GM18858 (cell line): Measurements from ENCODE around the gene ADIPOR2.
"Not testable (repeated sequence)": the region's sequence is repeated elsewhere in the genome, so short reads cannot be mapped to it uniquely, and the experiment has no call there.

Source experiments
- ATAC-seq: cut with Tn5 transposase; IDR thresholded peaks from one replicate; pipeline ENCODE4 v1.9.1; 2021; ENCODE audit not compliant: unreplicated experiment

ADIPOR2 gene

GRCh38 chr12:1663440-1664132 lies 27.3 kb upstream of the ADIPOR2 start:
- ATAC-seq: no peak

DNA sequence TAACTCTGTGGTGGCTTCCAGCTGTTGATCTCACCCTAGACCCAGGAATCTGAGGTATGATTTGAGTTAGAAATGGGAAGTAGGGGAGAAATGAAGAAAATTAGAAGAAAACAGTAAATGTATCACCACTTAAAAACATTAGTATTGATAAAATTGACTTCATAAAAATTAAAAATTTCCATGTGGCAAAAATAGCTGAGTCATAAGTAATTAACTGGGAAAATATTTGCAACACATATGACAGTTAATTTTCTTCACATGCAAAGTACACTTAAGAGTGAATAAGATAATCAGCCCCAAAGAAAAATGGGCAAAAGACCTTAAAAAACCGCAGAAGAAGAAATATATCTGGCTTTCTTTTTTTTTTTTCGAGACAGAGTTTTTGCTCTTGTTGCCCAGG lies 25.5 kb upstream of the ADIPOR2 start:
- ATAC-seq: no peak

DNA sequence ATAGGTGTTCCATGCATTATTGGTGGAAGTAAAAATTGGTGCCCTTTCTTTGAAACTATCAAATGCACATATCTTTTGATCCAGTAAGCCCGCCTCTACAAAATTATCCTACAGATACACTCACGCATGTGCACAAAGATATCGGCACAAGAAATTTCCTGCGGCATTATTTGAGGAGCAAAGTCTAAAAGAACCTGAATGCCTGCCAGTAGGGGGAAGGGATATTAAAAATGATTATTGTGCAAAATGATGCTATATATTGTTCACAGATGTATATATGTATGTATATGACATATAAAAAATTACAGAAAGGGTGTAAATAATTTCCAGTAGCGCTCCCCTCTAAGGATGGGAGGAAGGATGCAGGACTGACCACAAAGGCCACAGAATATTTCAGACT lies 24.7 kb upstream of the ADIPOR2 start:
- no peak for ATAC-seq

- no peak for ATAC-seq
Measured at GRCh38 chr12:1666685-1667162, 24.1 kb upstream of the ADIPOR2 start.

DNA sequence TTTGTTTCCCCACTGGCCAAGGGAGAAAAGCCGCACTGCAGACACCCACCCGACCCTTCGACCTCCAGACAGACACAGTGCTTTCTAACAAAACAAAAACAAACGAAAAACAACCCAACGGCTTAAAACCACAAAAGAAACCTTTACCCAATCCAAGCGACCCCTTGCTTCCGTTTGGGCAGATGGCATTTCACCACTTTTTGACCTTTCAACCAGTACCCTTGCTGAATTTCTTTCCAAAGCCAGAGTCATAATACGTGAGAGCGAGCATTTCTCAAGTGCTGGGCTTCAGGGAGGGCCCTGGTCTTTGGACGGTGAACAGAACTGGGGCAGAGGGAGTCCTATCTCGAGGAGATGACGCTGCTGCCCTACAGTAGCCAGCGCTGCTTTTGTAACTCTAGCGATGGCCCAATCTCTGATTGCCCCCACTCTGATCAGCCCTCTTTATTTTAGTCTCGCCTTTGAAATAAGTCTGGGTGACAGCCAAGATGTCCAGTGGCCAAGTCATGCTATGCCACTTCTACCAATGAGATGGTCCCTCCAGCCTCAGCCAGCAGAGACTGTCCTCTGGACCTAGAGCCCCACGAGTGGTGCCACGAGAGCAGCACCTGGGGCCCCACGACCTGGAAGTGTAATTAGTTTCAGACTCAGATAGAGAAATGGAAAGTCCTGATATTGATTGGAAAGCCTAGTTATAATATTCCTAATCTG lies 21.9 kb upstream of the ADIPOR2 start:
- no peak for ATAC-seq

DNA sequence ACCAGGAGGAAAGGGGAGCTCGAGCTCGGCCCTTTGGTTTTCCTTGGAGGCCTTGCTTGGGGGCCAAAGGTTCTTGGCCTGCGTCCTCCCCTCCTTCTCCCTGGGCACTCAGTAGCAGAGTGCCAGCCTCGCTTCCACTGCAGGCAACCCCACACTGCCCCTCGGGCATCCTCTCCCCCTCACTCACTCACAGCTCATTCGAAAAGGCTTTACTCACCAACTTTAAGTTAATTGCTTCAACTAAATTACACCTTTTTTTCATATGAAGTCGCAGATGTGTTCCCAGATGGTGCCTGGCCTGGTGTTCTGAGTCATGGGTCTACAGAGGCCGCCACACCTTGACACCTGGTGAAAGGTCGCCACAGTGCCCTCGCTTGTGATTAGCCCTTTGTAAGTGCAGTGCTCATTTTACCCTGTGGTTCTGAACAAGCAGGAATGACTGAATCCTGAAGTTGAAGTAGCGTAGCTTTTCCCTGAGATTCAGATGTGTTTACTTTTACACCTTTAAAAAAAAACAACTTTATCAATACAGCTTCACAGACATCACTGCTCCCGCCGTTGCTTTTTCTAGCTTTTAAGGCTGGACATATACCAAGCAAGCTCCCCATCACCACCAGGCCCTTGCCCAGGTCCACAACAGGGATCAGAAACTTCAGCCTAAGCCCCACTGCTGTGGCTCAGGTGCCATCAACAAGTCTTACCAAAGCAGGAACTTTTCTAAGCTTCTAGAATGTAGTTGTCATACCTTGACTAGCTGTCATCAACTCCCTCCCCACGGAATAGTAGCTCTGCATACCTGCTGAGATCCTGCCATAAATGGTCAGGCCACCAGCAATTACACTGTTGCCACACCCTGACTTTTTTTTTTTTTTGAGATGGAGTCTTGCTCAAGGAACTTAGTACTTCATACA lies 20.3 kb upstream of the ADIPOR2 start:
- no peak for ATAC-seq

- ATAC-seq: no peak
Measured at GRCh38 chr12:1676043-1676442, 14.8 kb upstream of the ADIPOR2 start.

GRCh38 chr12:1680804-1681492 lies 9.9 kb upstream of the ADIPOR2 start:
- no peak for ATAC-seq

DNA sequence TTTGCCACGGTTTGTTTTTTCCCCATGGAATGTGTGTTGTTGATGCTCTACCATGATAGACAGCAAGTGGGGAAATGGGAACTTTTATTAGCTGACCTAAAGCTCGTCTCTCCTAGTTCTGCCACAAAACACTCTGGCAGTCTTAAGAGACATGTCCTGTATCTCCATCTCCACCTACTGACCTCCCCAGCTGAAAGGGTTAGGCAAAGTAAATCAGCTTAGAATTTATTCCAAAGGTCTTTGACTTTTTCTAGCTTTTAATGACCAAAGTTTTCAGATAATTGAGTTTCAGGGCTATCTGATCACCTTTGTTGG lies 9.4 kb upstream of the ADIPOR2 start:
- no peak for ATAC-seq

GRCh38 chr12:1688086-1688710 lies 2.7 kb upstream of the ADIPOR2 start:
- ATAC-seq: no peak

DNA sequence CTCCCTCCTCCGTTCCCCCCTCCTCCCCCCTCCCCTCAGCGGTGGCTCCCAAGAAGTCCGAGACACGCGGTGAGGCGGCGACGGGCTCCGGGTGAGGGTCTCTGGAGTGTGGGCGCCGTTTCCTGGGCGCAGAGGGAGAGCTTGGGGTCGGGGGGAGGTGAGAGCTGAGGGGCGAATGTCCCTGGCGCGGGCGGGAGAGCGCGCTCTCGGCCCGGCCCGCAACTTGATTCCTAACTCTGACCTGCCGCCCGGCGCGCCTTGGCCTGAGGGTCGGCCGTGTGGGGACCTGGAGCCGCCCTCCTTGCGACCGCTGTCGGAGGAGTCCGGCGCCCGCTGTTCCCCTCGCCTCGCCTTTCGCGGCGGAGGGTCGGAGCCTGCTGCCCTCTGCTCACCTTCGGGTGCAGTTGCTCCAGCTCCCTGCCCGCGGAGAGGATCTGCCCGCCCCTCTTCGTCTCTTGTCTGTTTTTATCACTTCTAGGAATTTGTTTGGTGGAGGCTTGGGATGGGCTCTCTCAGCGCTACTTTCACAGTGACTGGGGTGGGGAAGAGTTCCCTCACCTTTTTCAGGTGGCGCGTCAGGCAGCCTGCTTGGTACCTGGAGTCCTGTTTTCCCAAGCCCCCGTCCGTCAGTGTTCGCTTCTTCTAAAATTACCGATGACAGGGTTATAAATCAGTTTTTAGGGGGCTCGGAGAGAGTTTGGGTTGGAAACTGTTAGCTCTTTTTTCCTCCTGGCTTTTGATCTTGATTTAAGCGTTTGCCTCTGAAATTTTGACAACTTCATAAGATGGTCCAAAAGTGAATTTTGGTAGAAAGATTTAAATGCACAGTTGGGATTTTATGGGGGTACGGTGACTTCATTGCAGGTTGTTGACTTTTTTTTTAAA lies 495 bp downstream of the ADIPOR2 start:
- peak; percentile 17 for ATAC-seq

- ATAC-seq: no peak
Measured at GRCh38 chr12:1692226-1692625, 1.4 kb downstream of the ADIPOR2 start.

- ATAC-seq: no peak
Measured at GRCh38 chr12:1692895-1693610, 2.2 kb downstream of the ADIPOR2 start.

DNA sequence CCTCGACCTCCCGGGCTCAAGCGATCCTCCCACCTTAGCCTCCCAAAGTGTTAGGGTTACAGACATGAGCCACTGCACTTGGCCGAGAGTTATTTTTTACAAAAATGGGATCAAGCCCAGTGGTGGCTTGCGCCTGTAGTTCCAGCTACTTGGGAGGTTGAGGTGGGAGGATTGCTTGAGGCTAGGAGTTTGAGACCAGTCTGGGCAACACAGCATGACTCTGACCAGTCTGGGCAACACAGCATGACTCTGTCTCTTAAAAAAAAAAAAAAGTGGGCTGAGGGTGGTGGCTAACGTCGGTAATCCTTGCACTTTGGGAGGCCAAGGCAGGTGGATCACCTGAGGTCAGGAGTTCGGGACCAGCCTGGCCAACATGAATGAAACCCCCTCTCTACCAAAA lies 4.2 kb downstream of the ADIPOR2 start:
- not testable (repeated sequence) for ATAC-seq

- no peak for ATAC-seq
Measured at GRCh38 chr12:1695886-1696670, 5.2 kb downstream of the ADIPOR2 start.

DNA sequence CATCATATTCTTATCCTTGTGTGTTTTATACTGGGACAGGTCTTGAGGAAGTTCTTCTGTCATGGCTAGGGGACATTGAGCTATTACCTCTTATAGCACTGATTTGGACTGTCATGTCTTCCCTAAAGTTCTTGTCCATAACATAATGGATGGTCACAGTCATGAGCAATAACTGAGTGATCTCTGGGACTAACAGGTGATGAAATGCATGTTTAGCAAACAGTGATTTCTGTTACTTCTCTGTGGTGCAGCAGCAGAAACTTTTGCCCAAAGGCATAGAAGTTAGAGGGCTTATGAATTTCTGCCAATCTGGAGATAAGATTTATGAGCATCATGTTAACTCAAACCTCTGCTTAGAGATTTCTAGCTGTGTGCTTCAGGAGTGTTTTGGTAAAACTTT lies 5.9 kb downstream of the ADIPOR2 start:
- ATAC-seq: no peak

DNA sequence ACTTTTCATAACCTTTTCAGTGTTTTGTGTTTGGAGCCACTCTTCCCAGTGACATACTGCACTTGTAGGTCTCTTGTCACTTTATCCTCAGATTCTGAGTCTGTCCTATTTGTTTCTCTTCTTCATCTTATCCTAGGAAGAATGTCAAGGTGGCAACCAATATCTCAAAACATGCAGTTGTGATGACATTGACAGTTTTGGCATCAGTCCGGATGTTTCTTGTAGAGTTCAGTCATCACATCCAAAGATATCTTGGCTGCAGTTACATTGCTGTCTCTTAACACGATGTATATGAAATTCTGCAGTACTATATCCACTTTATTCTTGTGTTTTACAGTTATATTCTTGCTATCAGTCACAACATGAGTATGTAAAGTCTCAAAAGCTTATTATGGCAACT lies 6.4 kb downstream of the ADIPOR2 start:
- ATAC-seq: no peak

DNA sequence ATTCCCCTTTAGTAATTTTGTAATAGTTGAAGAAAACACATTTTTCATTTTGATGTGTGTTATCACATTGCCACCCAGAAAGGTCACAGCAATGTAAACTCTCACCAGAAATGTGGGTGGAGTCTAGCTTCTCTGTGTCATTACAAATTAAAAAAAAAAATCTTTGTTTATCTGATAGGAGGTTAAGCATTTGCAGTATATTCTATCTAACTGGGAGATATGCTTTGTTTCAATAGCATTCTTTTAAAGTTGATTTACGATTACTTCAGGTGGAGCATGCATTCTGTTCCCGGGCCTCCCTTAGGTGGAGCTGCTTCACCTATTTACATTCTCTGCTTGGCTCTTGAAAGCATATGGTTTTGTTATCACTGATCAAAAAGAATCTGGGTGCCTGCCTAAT lies 7.8 kb downstream of the ADIPOR2 start:
- ATAC-seq: no peak
